Measurements from ENCODE around the gene TYMP. TPM values are rescaled to one million over a fixed set of nuclear protein-coding genes. Genes with fewer than 3 reads are reported as not detected.

The TYMP gene
- total RNA-seq, 1 donor from 2014 or later, result 48.8 TPM

DNA sequence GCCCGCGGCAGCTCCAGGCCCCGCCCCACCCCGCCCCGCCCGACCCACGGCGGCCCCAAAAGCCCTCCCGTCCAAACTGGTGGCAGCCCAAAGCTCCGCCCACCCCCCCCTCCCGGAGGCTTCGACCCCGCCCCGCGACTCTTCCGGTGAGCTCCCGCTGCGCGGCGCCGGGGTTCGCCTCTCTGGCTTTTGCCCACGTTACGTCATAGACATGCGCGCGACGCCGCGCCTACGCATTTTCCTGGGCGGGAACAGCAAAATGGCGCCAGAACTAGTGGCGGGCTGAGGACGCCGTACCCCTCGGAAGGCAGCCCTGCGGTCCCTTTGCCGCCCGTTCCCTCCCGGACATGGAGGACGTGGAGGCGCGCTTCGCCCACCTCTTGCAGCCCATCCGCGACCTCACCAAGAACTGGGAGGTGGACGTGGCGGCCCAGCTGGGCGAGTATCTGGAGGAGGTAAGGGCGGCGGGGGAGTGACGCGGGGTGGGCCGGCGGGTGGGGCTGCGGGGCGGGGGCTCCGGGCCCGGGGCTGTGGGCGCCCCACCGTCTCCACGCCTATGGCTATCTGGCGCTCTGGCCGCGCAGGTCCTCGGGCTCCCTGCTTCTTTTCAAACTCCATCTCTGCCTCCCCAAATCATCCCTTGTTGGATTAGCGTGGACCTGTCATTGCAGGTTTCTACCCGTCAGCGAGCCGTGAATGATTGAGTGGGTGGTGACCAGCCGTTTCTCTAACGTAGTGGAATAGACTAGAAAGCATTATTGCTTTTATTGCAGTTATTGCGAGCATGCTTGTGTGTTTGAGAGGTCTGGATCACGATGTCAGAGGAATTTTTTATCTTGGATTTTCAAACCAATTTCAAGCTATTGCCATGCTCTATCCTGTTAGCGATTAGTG, 21.6 kb downstream of the TYMP start, which contains the start of gene NCAPH2:
TSS of gene NCAPH2 (plus strand) at position 234 of the 894 bp plus-strand sequence. CDS start at position 348, 114 bp downstream.
- intact Hi-C loops (cut with micrococcal nuclease), result loop anchor here (1.0 to 2.0 kb wide), 6 partner anchors 17 to 166 kb away; partner anchors contain the start of genes ARSA, SBF1, SCO2 and SYCE3

DNA sequence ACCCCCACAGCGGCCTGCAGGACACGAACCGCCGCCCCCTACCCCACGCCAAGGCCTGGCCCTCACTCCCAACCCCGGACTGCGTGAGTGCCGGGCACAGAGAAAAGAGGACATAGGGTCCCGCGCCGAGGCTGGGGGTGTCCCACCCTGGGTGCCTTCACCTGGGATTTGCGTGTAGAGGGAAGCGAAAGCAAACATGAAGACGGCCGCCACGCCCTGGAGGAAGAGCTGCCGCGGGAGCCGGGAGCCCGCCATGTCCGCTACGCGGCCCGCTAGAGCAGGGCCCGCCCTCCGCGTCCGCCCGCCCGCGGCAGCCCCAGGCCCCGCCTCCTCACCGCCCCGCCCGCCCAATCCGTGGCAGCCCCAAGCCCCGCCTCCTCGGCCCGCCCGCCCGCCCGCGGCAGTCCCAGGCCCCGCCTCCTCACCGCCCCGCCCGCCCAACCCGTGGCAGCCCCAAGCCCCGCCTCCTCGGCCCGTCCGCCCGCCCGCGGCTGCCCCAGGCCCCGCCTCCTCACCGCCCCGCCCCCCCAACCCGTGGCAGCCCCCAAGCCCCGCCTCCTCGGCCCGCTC, 22.3 kb downstream of the TYMP start, which contains the start of gene LMF2:
TSS of gene LMF2 (minus strand) at position 282 of the 570 bp plus-strand sequence. CDS start at position 255, 27 bp downstream.
- intact Hi-C loops (cut with micrococcal nuclease), result no loop called here

DNA sequence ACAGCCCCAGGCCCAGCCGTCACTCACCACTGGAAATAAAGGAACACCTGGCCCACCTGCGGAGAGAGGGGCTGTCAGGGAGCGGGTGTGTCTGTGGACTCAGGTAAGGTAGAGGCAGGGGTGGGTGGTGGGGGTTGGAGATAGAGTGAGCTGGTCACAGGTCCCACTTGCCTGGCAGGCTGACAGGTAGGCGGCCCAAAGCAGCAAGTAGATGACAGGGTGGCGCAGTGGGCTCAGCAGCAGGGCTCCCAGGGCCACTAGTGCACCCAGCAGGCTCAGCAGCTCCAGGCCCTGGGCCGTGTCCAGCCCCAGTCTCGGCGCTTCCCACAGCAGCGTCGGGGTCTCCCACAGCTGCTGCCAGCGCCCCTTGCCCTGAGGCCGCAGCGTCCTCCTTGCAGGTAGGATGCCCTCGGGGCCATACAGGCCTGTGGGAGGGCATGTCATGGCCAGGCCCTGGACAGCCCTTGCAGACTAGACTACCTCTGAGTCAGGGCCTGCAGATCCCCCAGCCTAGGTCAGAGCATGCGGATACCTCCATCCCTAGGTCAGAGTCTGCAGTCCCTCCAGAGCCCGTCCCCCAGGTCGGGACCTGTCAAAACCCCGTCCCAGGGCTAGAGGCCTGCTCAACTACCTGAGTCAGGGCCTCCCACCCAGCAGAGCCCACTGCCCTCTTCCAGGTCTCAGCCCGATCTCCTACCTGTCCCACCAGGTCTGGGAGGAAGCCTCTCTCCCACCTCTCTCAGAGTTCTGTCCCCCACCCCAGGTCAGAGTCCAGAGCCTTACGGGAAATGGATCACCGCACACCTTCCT, 23.0 kb downstream of the TYMP start:
- intact Hi-C loops (cut with micrococcal nuclease), result no loop called here

DNA sequence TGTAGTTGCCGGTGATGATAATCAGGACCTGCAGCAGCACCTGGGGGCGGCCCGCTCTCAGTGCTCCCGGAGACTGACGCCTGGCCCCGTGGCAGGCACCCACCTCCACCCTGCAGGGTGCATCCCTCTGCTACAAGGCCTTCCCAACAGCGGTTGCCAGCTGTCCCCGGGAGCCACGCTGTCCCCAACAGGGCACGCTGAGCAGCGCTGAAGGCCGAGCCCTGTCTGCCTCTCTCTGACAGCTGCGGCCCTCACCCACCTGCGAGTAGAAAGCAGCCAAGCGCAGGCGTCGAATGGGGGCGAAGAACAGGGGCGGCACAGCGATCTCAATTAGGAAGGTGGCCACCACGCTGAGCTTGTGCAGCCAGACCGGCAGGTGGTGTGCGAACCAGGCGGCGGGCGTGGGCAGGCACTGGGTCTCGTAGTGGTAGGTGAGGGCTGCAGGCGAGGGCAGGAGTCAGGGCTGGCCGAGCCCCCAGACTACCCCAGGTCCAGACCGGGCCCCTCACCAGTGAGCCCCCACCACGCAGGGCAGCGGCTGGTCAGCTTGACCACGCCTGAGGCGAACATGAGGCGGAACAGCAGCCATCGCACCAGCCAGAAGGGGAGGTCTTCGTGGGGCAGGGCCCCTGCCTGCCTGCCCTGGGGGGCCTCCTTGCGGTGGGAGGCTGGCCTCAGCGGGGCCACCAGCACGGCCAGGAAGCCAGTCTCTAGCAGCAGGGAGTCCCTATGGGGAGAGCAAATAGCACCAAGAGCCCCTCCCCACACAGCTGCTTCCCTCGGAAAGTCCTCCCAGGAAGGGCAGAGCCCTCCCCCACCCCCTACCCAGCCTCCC, 23.8 kb downstream of the TYMP start:
- intact Hi-C loops (cut with micrococcal nuclease), result no loop called here

DNA sequence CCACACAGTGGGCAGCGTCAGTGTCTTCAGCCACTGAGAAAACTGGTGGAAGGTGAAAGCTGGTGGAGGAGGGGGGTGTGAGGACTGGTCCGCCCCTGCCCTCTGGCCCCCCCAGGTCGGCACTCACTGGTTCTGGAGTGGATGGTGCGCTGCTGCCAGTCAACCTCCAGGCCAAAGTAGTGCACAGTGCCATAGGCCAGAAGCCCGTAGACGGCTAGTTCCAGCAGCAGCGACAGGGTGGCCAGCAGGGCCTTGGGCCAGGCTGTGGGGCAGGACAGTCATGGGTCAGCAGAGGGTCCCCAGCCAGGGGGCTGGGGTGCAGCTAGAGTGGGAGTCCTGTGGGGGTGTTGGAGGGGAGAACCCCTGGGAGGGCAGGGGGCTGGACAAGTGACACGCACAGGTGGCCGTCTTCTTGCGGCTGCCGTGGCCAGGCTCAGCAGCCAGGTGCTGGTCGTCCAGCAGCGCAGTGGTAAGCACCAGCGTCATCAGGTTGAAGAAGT, 24.5 kb downstream of the TYMP start:
- intact Hi-C loops (cut with micrococcal nuclease), result no loop called here

DNA sequence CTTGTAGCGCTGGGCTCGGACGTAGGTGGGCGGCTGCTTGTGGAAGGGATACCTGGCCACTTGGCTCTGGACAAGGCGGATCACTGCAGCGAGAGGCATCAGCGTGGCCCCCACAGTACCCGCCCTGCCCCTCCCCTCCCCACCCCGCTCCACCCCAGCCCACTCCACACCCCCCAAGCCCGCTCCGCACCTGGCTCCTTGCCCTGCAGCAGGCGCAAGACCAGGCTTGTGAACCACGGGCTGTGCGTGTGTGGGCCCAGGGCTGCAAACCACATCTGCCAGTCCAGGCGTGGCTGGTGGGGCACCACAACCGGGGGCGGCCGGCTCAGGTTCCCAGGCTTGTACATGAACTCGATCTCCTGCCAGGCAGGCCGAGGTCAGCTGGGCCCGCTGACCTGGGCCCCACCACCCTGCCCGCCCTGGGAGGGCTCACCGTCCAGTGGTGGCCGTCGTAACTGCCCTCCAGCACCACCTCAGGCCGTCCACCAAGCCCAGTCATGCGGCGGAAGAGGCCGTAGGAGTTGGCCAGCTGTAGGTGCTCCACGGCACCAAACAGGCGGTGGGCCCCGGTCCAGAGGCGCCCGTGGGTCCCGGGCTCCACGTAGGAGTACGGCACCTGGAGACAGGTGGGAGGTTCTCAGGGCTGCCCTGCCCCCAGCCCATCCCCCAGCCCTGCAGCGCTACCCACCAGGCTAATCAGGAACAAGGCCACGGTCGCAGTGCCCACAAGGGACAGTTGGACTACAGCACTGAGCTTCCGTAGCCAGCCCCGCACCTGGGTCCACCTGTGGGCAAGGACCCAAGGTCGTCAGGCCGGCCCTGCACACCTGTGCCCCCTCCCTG, 25.2 kb downstream of the TYMP start:
- intact Hi-C loops (cut with micrococcal nuclease), result no loop called here

DNA sequence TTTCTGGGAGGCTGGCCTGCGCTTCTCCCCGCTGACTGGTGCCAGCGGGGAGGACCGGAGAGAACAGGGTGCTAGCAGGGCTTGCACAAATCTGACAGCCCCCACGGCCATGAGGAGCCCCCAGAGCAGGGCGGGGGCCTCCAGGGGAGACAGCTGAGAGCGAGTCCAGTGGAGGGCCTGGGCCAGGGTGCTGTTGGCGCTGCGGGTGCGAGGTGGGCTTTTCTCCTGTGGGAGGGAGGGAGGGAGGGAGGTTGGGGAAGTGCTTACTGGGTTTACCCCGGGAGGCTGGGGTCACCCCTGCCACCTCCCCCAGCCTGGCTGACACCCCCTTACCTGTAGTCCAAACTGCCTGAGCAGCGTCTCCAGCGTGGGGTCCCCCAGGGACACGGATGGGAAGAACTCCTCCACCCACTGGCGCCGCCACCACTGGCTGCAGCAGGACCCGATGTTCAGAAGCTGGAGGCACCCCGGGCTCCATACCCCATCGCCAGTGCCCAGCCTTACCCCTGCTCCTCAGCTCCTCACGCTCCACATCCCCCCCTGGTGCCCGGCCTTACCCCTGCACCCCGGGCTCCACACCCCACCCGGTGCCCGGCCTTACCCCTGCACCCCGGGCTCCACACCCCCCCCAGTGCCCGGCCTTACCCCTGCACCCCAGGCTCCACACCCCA, 26.2 kb downstream of the TYMP start:
- intact Hi-C loops (cut with micrococcal nuclease), result no loop called here

DNA sequence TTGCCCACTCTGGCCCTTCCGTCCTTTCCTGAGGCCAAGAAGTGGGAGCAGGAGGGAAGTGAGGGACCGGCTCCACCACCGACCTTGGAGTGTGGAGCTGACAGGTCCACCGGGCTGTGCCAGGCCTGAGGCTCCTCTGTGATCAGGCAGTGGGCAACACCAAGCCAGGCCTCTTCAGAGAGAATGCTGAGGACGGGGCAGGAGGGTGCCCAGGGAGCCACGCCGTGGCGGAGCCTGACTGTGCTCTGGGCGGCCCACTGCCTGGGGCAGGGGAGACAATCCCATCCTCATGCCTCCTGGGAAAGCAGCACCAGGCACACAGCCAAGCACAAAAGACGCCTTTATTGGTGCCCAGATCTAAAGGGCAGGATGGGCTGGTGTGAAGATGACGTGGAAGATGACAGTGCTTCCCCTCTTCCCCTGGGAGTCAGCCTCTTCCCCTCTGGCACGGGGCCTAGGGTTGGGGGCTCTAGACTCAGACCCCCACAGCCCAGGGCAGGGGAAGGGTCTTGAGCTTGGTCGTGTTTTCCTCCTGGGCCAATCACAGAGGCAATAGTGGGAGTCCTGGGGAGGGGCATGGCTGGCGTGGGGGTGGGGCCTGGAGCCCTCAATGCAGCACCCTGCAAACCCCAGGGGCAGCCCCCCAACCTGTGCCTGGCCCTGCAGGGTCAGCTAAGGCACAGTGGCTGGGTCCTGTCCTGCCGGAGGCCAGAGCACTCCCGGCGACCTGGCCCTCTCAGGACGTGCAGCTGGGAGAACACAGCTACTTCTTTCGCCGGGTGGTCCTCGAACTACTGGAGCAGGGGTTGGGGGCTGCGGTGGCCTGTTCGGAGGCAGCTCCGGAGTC, 27.0 kb downstream of the TYMP start:
- intact Hi-C loops (cut with micrococcal nuclease), result no loop called here

DNA sequence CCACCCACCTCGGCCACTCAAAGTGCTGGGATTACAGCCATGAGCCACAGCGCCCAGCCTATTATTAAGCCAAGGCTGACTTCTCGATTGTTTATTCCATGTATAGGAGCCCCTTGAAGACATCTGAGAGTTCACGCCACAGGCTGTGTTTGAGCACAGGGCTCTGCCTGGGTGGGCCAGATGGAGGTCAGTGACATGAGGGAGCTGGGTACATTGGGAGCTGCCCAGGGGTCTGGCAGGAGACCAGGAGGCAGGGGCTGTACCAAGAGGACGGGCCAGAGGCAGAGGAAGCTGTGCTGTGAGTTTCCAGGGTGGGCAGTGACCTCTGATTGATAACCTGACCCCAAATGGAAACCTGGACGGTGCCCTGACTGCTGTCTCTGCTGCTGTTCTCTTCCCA, 27.7 kb downstream of the TYMP start:
- intact Hi-C loops (cut with micrococcal nuclease), result no loop called here

DNA sequence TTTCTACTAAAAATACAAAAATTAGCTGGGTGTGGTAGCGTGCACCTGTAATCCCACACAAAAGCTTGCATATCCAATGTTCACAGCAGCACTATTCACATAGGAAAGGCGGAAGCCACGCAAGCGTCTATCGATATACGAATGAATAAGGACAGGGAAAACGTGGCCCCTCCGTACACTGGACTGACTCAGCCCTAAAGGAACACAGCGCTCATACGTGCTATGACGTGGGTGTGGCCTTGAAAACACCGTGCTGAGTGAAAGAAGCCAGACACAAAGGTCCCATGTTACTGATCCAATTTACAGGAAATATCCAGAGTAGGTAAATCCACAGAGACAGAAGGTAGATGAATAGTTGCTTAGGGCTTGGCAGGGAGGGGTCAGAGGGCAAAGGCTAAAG, 29.4 kb downstream of the TYMP start:
- intact Hi-C loops (cut with micrococcal nuclease), result no loop called here

DNA sequence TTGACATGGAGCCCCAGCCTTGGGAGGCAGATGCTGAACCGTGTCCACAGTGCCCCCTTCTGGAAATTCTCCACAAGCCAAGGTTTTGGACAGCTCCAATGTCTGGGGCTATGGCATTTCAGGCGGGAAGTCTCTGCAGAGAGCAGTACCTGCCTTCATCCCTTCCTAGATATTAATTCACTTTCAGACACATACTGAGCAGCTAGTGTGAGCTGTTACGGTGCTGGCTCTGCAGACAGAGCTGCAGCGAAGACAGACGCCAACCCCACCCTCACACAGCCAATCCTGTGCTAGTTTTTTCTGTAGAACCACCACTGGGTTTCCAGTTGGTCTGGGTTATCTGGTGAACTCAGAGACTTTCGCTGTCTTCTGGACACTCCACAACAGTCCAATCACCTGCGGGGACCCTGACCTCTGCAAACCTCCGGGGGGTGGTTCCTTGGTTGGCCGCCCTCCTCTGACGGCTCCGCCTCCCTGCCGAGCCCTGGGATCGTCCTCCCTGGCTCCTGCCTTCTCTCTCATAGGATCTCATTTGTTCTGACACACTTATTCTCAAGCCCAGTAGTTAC, 31.4 kb downstream of the TYMP start:
- intact Hi-C loops (cut with micrococcal nuclease), result loop anchor here (1.0 kb wide), 1 partner anchor 257 kb away; no protein-coding TSS in a partner anchor

DNA sequence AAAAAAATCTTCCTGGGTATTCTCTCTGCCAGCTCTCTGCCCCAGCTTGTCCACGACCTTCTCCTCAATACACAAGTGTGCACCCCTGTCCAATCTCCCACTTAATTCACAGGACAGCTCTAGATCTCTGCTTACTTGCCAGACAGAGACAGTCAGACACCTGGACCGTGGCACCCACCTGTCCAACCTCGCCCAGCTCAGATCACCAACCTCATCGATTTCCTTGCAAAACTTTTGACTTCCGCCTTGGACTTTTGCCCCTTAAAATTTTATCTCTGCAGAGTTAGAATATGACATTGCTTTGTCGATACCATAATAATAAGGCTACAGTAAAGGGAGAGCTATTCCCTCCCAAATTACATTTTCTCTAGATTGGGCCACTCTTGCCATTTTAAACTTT, 32.7 kb downstream of the TYMP start:
- intact Hi-C loops (cut with micrococcal nuclease), result no loop called here

DNA sequence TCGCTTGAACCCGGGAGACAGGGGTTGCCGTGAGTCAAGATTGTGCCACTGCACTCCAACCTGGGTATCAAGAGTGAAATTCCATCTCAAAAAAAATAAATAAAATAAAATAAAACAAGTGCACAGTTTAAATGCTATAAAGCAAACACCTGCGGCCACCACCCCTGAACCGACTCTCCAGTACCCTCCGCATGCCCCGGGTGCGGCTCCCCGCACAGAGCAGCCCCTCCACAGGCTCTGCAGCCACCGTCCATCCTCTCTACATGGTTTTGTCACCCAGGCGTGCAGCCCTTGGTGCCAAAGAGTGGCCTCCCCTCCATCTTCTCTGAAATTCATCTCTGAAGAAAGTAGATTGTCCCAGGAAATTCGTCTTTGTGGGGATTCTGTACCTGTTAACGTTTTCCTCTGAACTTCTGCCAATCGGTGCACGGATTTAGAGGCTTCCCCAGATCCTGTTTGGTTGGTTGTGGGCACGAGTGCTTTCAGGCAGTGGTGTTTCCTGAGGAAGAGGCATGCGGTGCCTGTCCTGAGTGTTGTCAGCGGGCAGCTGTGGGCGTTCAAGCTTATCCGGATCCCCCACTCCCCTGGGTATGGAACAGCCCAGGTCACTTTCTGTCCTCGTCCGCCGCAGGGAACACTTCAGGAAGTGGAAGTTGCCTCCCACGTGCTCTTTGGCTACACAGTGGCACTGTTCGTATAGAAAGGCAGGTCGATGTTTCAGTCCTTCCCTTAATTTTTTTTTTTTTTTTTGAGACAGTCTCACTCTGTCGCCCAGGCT, 39.1 kb downstream of the TYMP start:
- intact Hi-C loops (cut with micrococcal nuclease), result no loop called here

DNA sequence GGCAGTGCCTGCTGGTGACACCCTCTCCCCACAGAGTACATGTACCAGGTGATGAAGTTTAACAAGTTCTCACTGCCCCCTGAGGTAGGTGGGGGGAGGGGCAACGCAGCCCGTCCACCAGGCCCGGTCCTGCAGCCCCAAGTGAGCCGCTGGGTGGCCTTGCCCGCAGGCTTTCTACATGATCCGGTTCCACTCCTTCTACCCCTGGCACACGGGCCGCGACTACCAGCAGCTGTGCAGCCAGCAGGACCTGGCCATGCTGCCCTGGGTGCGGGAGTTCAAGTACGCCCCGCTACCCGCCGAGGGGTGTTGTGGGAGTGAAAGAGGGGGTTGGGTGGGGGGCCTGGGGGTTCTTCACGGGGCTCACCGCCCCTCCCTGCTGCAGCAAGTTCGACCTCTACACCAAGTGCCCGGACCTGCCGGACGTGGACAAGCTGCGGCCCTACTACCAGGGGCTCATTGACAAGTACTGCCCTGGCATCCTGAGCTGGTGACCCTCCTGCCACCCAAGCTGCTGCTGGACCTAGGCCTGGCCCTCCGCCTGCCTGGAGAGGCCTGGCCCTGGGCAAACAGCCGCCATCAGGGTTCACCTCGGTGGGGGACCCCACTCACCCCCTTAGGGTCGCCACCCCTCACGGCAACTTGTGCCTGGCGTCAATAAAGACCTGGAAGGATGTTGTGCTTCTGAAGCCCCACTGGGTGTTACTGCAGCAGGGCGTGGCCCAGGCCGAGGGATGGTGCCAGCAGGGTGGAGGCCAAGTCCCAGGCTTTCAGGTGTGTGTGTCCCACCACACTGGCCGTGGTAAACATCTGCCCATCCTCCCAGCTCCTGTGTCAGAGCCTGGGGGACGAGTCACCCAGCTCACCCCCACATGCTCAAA, 40.2 kb downstream of the TYMP start:
- intact Hi-C loops (cut with micrococcal nuclease), result no loop called here

DNA sequence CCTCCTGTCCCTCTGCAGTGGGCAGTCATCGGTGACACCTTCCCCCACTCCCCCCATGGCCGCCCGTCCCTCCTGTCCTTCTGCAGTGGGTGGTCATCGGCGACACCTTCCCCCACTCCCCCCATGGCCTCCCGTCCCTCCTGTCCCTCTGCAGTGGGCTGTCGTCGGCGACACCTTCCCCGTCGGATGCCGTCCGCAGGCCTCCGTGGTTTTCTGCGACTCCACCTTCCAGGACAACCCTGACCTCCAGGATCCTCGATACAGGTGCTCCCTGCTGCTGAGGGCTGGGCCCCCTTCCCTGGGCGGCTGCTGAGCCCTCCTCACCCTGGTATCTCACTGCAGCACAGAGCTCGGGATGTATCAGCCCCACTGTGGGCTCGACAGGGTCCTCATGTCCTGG, 40.9 kb downstream of the TYMP start:
- intact Hi-C loops (cut with micrococcal nuclease), result no loop called here
